Measurements from ENCODE around the gene CFAP97D2.
"Not testable (repeated sequence)": the region's sequence is repeated elsewhere in the genome, so short reads cannot be mapped to it uniquely, and the experiment has no call there.

The CFAP97D2 gene

GRCh38 chr13:114179087-114179658, at the start of gene CFAP97D2:
TSS of gene CFAP97D2 (plus strand) at chr13:114179257. CDS start at chr13:114179331, 74 bp downstream.
- no peak for DNase-seq

GRCh38 chr13:114129649-114130062, 49.4 kb upstream of the CFAP97D2 start:
- no peak for DNase-seq

- DNase-seq = no peak
Observed at GRCh38 chr13:114130131-114130836, 48.8 kb upstream of the CFAP97D2 start.

GRCh38 chr13:114130837-114131582, 48.0 kb upstream of the CFAP97D2 start:
- DNase-seq = peak; percentile 31

GRCh38 chr13:114131583-114132418, 47.3 kb upstream of the CFAP97D2 start:
- no peak for DNase-seq

GRCh38 chr13:114132419-114133121, 46.5 kb upstream of the CFAP97D2 start, which contains the start of gene RASA3:
TSS of gene RASA3 (minus strand) at chr13:114132623. CDS start at chr13:114132489, 134 bp downstream.
- DNase-seq = peak; percentile 76

GRCh38 chr13:114133126-114133525, 45.9 kb upstream of the CFAP97D2 start:
- not testable (repeated sequence) for DNase-seq

GRCh38 chr13:114133552-114133951, 45.5 kb upstream of the CFAP97D2 start:
- not testable (repeated sequence) for DNase-seq

- DNase-seq = no peak
Observed at GRCh38 chr13:114134111-114134943, 44.7 kb upstream of the CFAP97D2 start.

GRCh38 chr13:114134944-114135610, 44.0 kb upstream of the CFAP97D2 start:
- no peak for DNase-seq

GRCh38 chr13:114135731-114136171, 43.3 kb upstream of the CFAP97D2 start:
- no peak for DNase-seq

GRCh38 chr13:114136576-114136975, 42.5 kb upstream of the CFAP97D2 start:
- DNase-seq = no peak

- DNase-seq = no peak
Observed at GRCh38 chr13:114140131-114140905, 38.7 kb upstream of the CFAP97D2 start.

GRCh38 chr13:114140906-114141250, 38.2 kb upstream of the CFAP97D2 start:
- DNase-seq = no peak

- no peak for DNase-seq
Observed at GRCh38 chr13:114141261-114141996, 37.6 kb upstream of the CFAP97D2 start.

GRCh38 chr13:114142137-114142550, 36.9 kb upstream of the CFAP97D2 start:
- no peak for DNase-seq

GRCh38 chr13:114142640-114143490, 36.2 kb upstream of the CFAP97D2 start:
- DNase-seq = peak; percentile 93
